Measurements from ENCODE around the gene CSRP1.
A peak's percentile ranks its signal among the peaks of the same experiment; 100 is the strongest.
"Not testable (repeated sequence)": the region's sequence is repeated elsewhere in the genome, so short reads cannot be mapped to it uniquely, and the experiment has no call there.

CSRP1 gene

DNA sequence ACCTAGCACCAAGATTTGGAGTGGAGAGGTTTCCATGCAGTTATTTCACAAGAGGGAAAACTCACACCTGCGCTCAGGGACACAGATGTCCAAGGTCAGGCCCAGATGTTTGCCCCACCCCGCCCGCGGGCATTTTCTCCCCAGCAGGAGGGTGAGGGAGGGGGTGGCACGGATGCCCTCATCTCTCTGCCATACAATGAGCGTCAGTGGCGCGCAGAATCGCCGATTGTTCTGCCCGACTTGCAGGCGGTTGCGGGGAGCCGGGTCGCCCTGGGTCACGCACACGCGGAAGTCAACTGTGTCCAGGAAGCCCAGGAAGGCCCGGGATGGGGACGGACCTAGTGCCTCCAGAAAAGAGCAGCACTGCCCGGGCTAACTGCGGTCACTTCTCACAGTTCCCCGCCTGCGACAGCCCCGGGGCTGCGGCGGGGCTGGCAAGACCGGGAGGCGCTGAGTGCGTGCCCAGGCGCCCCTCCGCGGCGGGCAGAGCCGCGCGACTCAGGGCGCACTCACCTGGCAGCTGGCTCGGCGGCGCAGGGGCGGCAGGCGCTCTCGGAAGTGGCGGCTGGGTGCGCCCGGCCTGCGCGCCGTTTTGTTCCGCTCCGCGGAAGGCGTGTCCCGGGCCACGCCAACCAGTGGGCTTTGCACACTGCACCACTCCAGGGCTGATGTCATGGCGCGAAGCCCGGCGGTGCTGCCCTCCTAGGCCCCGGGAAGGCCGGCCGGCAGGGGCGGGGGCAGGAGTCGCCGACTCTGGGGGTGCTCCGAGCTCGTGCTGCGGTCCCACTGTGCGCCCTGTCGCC, at the start of gene CSRP1:
CSRP1 (minus strand) TSS at position 567 of the 803 bp plus-strand sequence. CDS start 10,820 bp downstream, outside the sequence.
- peak; percentile 63 for DNase-seq (ENCODE audit: low read depth, low spot score)

GRCh38 chr1:201555593-201555945, 48.6 kb upstream of the CSRP1 start:
- DNase-seq (ENCODE audit: low read depth, low spot score) = no peak

GRCh38 chr1:201554789-201555592, 48.1 kb upstream of the CSRP1 start:
- DNase-seq (ENCODE audit: low read depth, low spot score) = no peak

DNA sequence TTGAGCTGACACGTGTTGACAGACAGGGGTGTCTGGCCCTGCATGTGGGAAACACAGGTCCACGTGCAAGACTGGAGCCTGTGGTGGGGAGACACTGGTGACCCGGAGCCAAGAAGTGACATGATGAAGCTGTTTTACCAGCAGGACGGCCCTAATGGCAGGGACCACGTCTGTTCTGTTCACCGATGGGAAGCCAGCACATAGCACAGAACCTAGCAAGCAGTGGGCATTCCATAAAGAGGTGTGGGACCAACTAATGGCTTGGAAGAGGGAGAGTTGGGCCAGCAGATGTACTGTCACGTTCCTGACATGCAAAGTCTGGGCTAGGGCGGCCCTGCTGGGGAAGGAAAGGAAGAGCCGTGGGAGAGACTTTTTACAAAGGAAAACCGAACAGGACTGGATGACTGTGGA, 47.3 kb upstream of the CSRP1 start:
- no peak for DNase-seq (ENCODE audit: low read depth, low spot score)

DNA sequence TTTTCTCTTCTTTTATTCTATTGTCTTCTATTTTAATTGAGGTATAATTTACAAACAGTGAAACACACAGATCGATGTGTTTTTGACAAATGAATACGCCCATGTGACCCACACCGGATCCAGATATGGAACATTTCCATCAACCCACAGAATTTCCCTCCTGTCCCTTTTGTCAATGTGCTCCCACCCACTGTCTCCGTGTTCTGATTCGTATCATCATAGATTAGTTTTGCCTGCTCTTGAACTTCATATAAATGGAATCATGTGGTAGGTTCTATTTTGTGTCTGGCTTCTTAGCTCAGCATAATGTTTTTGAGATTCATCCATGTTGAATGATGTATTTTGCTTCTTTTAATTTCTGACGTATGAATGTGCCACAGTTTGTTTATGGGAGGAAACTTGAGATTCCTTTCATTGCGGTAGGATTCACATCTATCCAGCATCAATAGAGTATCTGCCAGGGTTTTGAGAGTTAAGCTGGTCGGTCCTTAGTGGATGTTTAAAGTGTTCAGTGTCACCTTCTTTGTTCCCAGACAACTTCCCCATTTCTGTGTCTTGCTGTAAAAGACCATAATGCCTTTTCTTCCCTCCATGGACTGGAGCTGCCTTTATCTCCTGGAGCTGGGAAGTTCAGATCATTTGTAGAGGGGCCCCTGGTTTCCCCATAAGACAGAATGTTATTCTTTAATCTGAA, 46.7 kb upstream of the CSRP1 start:
- DNase-seq (ENCODE audit: low read depth, low spot score) = no peak

DNA sequence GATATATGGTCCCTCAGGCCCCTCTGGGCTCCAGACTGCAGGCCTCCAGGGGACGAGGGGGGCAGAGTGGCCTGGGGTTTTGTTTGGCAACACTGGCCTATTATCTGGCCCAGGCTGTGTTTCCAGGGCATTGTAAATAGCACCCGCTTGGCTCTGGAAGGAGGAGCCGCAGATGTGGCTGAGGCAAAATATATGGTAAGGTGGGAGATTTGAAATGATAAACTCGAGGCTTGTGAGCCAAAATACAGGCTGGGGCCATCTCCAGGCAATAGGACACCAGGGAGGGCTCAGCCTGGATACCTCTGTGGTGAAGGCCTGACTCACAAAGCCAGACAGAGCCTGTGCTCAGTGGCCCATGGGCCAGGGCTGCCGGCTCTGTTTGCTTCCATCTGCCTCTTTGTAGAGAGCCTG, 46.0 kb upstream of the CSRP1 start:
- DNase-seq (ENCODE audit: low read depth, low spot score) = peak; percentile 53

- no peak for DNase-seq (ENCODE audit: low read depth, low spot score)
Measured at GRCh38 chr1:201551877-201552731, 45.2 kb upstream of the CSRP1 start.

- DNase-seq (ENCODE audit: low read depth, low spot score) = no peak
Measured at GRCh38 chr1:201551096-201551495, 44.2 kb upstream of the CSRP1 start.

DNA sequence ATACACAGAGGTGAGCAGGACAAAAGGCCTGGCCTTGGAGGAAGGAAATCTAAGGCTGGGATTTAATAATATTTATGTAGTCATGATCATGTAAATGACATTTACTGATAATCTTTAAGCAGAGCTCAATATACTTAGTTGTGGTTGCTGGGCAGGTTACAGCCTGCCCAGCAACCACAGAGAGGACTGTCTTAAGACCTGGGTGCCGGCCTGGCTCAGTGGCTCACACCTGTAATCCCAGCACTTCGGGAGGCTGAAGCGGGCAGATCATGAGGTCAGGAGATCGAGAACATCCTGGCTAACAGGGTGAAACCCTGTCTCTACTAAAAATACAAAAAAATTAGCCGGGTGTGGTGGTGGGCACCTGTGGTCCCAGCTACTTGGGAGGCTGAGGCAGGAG, 42.6 kb upstream of the CSRP1 start:
- DNase-seq (ENCODE audit: low read depth, low spot score) = not testable (repeated sequence)

DNA sequence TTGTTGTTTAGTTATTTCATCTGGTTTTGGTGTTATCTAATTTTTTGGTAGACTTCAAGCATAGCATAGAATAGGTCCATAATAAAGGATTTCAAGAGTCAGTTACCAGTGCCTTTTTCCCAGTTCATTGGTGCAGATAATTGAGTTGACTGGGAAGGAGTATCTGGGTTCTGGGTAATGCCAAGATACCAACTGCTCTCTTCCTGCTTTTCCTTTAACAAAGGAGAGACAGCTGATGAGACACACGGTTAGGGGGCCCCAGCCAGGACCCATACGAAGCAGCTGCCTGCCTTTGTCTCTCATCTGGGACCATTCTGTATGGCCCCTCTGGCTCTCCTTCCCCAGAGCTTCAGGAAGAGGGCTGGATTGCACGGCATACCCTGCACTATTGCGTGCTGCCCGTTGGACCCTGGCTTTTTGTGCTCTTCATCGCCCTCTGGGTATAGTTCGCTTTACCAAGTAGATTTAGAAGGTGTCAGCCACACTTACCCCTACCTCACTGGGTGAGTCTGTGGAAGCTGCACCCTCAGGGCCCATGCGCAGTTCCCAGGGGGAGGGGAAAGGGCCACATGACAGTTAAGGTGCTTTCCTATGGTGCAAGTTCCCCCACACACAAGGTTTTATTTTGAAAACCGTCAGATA, 39.0 kb upstream of the CSRP1 start:
- DNase-seq (ENCODE audit: low read depth, low spot score) = peak; percentile 51

DNA sequence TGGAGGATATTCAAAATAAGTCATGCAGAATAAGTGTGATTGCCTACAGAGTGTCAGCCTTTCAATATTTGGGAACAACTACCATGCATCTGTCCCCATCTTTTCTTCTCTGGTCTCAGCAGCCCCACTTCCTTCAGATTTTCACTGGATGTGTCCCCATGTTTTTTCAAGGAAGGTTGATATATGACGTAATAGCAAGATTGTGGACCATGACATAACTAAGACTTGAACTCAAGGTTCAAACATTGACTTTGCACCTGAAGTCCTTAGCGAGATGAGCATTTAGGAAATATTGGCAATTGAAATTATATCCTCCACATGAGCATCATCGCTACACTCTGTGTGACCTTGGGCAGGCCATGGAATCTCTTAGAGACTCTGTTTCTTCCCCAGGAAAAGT, 37.8 kb upstream of the CSRP1 start:
- no peak for DNase-seq (ENCODE audit: low read depth, low spot score)

DNA sequence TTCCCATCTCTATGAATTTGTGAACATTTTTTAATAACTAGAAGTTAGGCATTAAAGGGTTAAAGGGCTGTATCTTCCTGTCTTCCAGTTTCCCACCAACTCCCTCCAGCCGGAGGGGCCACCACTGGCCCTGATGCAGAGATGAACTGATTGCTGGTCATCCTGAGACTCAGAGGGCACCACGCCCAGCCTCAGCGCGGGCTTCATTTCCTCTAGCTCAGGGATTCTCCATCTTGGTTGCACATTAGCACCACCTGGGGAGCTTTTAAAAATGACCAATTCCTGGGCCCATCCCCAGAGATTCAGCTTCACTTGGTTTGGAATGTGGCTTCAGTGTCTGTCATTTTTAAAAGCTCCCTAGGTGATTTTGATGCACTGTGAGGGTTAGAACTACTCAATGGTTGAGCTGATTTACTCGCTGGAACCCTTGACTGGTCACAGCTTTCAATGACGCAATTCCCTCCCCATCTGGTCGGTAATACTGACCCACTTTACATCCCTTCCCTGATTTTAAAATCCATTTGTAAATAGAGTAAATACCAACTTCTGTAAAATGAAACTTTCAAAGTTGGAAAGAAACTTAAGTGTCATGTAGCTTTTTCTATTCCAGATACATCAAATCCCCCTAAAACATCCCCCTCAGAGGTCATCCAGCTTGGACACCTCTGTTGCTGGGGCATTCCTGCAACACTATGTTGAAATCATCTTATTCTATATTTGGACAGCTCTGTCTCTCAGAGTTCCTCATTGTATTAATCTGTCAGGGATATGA, 37.1 kb upstream of the CSRP1 start:
- DNase-seq (ENCODE audit: low read depth, low spot score) = no peak

- DNase-seq (ENCODE audit: low read depth, low spot score) = no peak
Measured at GRCh38 chr1:201542309-201543035, 35.5 kb upstream of the CSRP1 start.

GRCh38 chr1:201540846-201541735, 34.2 kb upstream of the CSRP1 start:
- peak; percentile 49 for DNase-seq (ENCODE audit: low read depth, low spot score)

DNA sequence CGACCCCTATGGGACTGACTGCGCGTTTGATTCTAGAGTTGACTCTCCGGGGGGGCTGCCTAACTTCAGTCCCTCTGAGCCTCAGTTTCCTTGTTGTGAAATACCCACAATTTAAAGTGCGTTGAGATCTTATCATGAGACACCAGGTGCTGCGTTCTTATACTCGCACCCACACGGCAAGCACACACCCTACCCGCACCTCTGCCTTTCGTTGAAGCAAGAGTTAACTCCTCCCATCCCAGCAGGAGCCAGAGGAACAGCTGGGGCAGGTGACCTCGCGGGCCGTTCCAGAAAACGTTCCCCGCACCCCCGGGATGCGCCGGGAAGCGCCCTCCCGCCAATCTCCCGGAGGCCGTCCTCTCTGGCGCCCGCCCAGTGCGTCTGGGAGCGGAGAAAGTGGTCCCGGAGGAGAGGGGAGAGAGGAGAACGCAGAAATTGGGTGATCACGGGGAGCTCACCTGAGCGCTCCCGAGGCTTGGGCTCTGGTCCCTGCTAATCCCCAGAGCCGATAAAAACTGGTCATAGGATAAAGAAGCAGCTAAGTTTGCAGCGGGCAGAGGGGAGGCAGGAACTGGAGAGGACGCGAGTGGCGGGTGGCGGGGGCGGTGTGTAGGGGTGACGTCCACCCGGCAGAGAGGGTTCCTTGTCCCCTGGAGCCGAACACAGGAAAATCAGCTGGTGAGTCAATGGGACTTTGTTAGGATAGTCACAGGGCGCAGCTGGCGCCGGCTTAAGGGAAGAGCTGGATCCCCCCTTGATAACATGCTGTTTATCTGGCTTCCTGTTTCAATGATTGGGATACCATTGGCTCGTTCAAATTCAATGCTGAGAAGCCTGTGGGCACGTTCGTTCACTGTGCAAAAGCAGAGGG, 32.9 kb upstream of the CSRP1 start:
- peak; percentile 57 for DNase-seq (ENCODE audit: low read depth, low spot score)

DNA sequence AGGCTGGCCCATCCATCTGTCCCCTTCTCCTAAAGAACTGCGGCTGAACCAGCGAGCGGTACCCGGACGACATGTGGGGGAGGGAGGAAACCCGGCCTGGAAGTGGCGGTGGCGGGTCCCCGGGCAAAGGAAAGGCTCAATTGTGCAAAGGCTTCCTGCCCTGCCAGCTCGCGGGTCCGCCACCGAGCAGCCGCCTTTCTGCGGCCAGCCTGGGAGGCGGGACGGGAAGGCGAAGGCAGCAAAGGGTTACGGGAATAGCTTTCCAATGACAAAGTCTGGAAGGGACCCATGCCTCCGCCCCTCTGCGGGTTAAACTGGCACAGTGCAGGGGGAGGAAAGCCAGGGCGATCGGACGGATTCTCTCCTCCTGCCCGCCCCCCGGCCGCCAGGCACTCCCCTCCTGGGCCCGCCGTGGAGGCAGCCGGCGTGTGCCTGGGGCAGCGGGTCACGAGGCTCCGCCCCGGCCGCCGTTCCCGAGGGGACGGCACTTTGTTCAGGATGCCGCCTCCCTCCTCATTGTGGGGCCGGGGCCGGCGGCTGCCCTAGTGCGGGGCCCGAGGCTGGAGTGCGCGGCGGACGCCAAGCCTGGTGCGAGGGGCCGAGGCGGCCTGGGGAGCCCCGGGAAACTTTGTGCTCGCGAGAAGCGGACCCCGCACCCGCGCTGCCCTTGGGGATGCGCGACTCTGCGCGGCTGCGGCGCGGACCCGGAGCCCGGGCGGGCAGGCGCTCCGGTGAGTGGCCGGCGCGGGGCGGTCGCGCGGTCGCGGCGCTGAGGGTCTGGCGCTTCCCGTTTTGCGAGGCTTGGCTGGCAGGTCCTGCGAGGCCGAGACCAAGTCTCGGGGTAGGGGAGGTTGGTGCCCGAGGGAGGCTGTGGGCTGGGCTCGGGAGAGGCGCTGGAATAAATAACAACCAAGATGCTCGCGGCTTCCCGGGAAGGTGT, 32.0 kb upstream of the CSRP1 start, which contains the start of gene NAV1:
NAV1 (plus strand) TSS at position 516 of the 940 bp plus-strand sequence. CDS start 83,758 bp downstream, outside the sequence.
- DNase-seq (ENCODE audit: low read depth, low spot score) = peak; percentile 75
